GM12878 (cell line): ENCODE measurements around the gene TIMP2. TPM values are rescaled to one million over a fixed set of nuclear protein-coding genes. Genes with fewer than 3 reads are reported as not detected.
A peak's percentile ranks its signal among the peaks of the same experiment; 100 is the strongest.

Source experiments
- ATAC-seq: fragments of 200-7000 bp; cut with Tn5 transposase; 3 replicates; pipeline ENCODE4 v1.9.1; 2020; ENCODE audit warnings: mild to moderate bottlenecking, moderate library complexity
- BruUV-seq: library from RNA; stranded (reverse); fragments of 400-500 nt; replicated peaks from 2 replicates; lab custom pipeline; 2021; lab: Mats Ljungman, UMichigan
- CTCF ChIA-PET: fragments of 300-600 bp; sonication (Branson Sonifier 250); formaldehyde crosslinking; extraction: SDS; loops from one replicate; lab custom pipeline; 2021; ENCODE audit warnings: inconsistent platforms; lab: Yijun Ruan, JAX
- POLR2A ChIA-PET: fragments of 350-600 bp; formaldehyde crosslinking; extraction: SDS; loops from one replicate; lab custom pipeline; 2021; ENCODE audit warnings: inconsistent platforms; lab: Charles Lee
- RAD21 ChIA-PET: fragments of 300-600 bp; sonication (Branson Sonifier 250); formaldehyde crosslinking; loops from one replicate; lab custom pipeline; 2023; ENCODE audit warnings: antibody characterized with exemption; ENCODE audit not compliant: unreplicated experiment; lab: Charles Lee
- SMC1A ChIA-PET: fragments of 300-600 bp; sonication (Branson Sonifier 250); formaldehyde crosslinking; loops from one replicate; lab custom pipeline; 2023; ENCODE audit not compliant: unreplicated experiment, uncharacterized antibody; lab: Charles Lee
- DNase-seq: peaks from one replicate; pipeline ENCODE4 v3.0.0-alpha.2; 2011; ENCODE audit warnings: low read depth, low spot score
- FAIRE-seq: peaks from 3 replicates; lab custom pipeline; 2011; peaks lifted over from hg19 to GRCh38; lab: Jason Lieb, UNC
- H2AFZ ChIP-seq: 2 replicates; pipeline ENCODE4 v1.6.0; 2011; ENCODE audit warnings: low read depth, low read length, control low read depth; ENCODE audit not compliant: control insufficient read depth
- H3K27ac ChIP-seq: 2 replicates; pipeline ENCODE4 v1.5.1; 2011; ENCODE audit warnings: control low read depth; ENCODE audit not compliant: control insufficient read depth, insufficient read depth
- H3K27me3 ChIP-seq, 2 experiments: replicated peaks in 1 of 2; 2 replicates each; pipeline versions ENCODE4 v1.6.0 to v1.6.1; 2011; ENCODE audit warnings: low read length in 1 of 2; ENCODE audit not compliant: control insufficient read depth in 2 of 2, insufficient read depth in 2 of 2
- H3K36me3 ChIP-seq, 2 experiments: 2 replicates each; pipeline ENCODE4 v1.5.1; 2011; ENCODE audit warnings: low read length in 1 of 2; ENCODE audit not compliant: control insufficient read depth in 2 of 2, insufficient read depth in 2 of 2
- H3K4me1 ChIP-seq: 2 replicates; pipeline ENCODE4 v1.6.1; 2011; ENCODE audit warnings: mild to moderate bottlenecking, low read length, moderate library complexity, mixed read lengths; ENCODE audit not compliant: control insufficient read depth, insufficient read depth
- H3K4me2 ChIP-seq: 2 replicates; pipeline ENCODE4 v1.6.0; 2011; ENCODE audit warnings: control low read depth; ENCODE audit not compliant: control insufficient read depth, insufficient read depth
- H3K4me3 ChIP-seq: fragments of 200-600 bp; sonication (generic); 2 replicates; pipeline ENCODE4 v1.5.1; 2016
- H3K79me2 ChIP-seq: 2 replicates; pipeline ENCODE4 v1.6.0; 2011; ENCODE audit warnings: low read length; ENCODE audit not compliant: control insufficient read depth, insufficient read depth
- H3K9ac ChIP-seq: 2 replicates; pipeline ENCODE4 v1.8.0; 2011; ENCODE audit warnings: low read length, control low read depth, mixed read lengths; ENCODE audit not compliant: control insufficient read depth, insufficient read depth
- H3K9me3 ChIP-seq: replicated peaks from 3 replicates; pipeline ENCODE4 v1.5.1; 2011; ENCODE audit warnings: mild to moderate bottlenecking, low read length; ENCODE audit not compliant: control insufficient read depth, insufficient read depth
- H4K20me1 ChIP-seq: 2 replicates; pipeline ENCODE4 v1.6.0; 2011; ENCODE audit not compliant: control insufficient read depth, insufficient read depth
- CEBPB ChIP-seq, 2 experiments: fragments of 150-350 bp in 1 of 2; IDR thresholded peaks; 2 replicates each; pipeline ENCODE4 v1.6.1; 2012 to 2014; ENCODE audit warnings: low read depth in 2 of 2, low read length in 2 of 2, borderline replicate concordance in 1 of 2, inconsistent platforms in 1 of 2
- ESRRA ChIP-seq: IDR thresholded peaks from 2 replicates; pipeline ENCODE4 v1.6.1; 2012; ENCODE audit warnings: mild to moderate bottlenecking, low read length, improper control_type of control experiment
- HDGF ChIP-seq: fragments of 450-650 bp; IDR thresholded peaks from 2 replicates; pipeline ENCODE4 v1.6.1; 2016; ENCODE audit warnings: antibody characterized with exemption
- NRF1 ChIP-seq: conservative IDR thresholded peaks from 2 replicates; pipeline ENCODE4 v1.6.1; 2011; ENCODE audit warnings: mild to moderate bottlenecking, low read depth, low read length, improper control_type of control experiment
- SPI1 ChIP-seq: IDR thresholded peaks from 2 replicates; pipeline ENCODE4 v1.6.1; 2011; ENCODE audit warnings: low read depth, mild to moderate bottlenecking, low read length, moderate library complexity, borderline replicate concordance; ENCODE audit not compliant: insufficient read depth
- TCF3 ChIP-seq: IDR thresholded peaks from 2 replicates; pipeline ENCODE4 v1.6.1; 2012; ENCODE audit warnings: low read depth, mild to moderate bottlenecking, low read length, borderline replicate concordance; ENCODE audit not compliant: insufficient read depth
- WGBS: methylation state at CpG from one replicate; pipeline ENCODE4 v1.1.6; 2016; ENCODE audit warnings: low lambda C conversion rate; ENCODE audit not compliant: insufficient replicate concordance, insufficient coverage; ENCODE audit errors: missing lambda C conversion rate; 5-methylcytosine and 5-hydroxymethylcytosine counted together
- in situ Hi-C: fragments of 300-500 bp; cut with MboI; formaldehyde crosslinking; loops from 9 replicates; pipeline ENCODE4 v1.14.3; 2018; ENCODE audit warnings: mixed read lengths
- intact Hi-C: fragments of 100-400 bp; cut with micrococcal nuclease; formaldehyde crosslinking; loops from one replicate; pipeline ENCODE4 v1.14.2; 2022; ENCODE audit not compliant: unreplicated experiment
- polyA plus RNA-seq, 11 experiments: library from polyadenylated mRNA; depleted of rRNA in 4 of 11; unstranded in 6 of 11; stranded (reverse) in 5 of 11; fragments of >200 nt; fragmentation: Nextera tagmentation in 4 of 11; fragmentation: Illumina TruSeq in 1 of 11; extraction: Ambion mirVana in 4 of 11; extraction: Trizol in 1 of 11; gene quantifications; 1 replicate in 1 of 11; 2 replicates in 10 of 11; pipeline versions ENCODE4 v1.2.1 to v1.2.3, GENCODE V29; 2011 to 2016; ENCODE audit warnings: inconsistent platforms in 2 of 11, missing spikeins in 2 of 11, low read depth in 1 of 11
- total RNA-seq, 4 experiments: library from RNA; depleted of rRNA in 3 of 4; stranded (reverse); fragments of >200 nt in 3 of 4; fragmentation: Illumina TruSeq in 1 of 4; extraction: Trizol in 1 of 4; gene quantifications; 2 replicates each; pipeline versions ENCODE4 v1.2.1 to v1.2.3, GENCODE V29; 2013 to 2021
- TF ChIP-seq, protein P1 (sequence below), 3 experiments: IDR thresholded peaks in 2 of 3; conservative IDR thresholded peaks in 1 of 3; 2 replicates each; pipeline ENCODE4 v1.5.1; 2011; ENCODE audit warnings: low read depth in 3 of 3, low read length in 3 of 3, mild to moderate bottlenecking in 3 of 3, control low read depth in 2 of 3, moderate library complexity in 2 of 3, inconsistent platforms in 1 of 3, mixed read lengths in 1 of 3; ENCODE audit not compliant: control insufficient read depth in 2 of 3, insufficient read depth in 1 of 3; ENCODE audit errors: extremely low read depth in 1 of 3
- TF ChIP-seq, protein P2 (sequence below): IDR thresholded peaks from 2 replicates; pipeline ENCODE4 v1.6.1; 2011; ENCODE audit warnings: mild to moderate bottlenecking, low read depth, low read length, moderate library complexity; ENCODE audit not compliant: insufficient replicate concordance
- TF ChIP-seq, protein P3 (sequence below): IDR thresholded peaks from 2 replicates; pipeline ENCODE4 v1.6.1; 2011; ENCODE audit warnings: borderline replicate concordance, low read depth, mild to moderate bottlenecking, moderate library complexity, low read length; ENCODE audit not compliant: insufficient read depth, poor library complexity, severe bottlenecking

The TIMP2 gene
- total and polyA plus RNA-seq, 10 of the 15 experiments (the other 5 are each of a cell fraction or from before 2014, with no cell fraction given): 0.03 to 0.41 (median 0.04) TPM; not detected in 7

DNA sequence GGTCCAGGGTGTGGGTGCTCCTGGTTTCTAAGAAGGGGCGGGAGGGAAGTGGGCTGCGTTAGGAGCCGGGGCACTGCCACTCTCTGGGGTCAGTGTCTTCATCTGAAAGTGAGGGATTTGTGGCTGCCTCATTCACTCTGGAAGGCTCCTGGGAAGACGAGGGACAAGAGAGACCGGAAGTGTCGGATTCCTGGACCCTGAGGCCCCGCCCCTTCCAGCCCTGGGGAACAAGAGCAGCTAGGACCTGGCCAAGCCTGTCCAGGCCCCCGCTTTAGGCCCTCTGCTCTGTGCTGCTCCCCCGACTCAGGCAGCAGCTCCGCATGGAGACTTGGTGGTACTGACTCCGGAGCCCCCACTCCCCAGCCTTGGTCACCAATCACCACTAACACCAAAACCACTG lies 48.0 kb upstream of the TIMP2 start (continued):
- TF ChIP-seq, protein P1, sequence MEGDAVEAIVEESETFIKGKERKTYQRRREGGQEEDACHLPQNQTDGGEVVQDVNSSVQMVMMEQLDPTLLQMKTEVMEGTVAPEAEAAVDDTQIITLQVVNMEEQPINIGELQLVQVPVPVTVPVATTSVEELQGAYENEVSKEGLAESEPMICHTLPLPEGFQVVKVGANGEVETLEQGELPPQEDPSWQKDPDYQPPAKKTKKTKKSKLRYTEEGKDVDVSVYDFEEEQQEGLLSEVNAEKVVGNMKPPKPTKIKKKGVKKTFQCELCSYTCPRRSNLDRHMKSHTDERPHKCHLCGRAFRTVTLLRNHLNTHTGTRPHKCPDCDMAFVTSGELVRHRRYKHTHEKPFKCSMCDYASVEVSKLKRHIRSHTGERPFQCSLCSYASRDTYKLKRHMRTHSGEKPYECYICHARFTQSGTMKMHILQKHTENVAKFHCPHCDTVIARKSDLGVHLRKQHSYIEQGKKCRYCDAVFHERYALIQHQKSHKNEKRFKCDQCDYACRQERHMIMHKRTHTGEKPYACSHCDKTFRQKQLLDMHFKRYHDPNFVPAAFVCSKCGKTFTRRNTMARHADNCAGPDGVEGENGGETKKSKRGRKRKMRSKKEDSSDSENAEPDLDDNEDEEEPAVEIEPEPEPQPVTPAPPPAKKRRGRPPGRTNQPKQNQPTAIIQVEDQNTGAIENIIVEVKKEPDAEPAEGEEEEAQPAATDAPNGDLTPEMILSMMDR (IDR thresholded peaks at IDR 0.05 in 2 of 3, conservative IDR thresholded peaks at IDR 0.05 in 1 of 3; ENCODE audit: control insufficient read depth in 2 of 3, extremely low read depth in 1 of 3, insufficient read depth in 1 of 3, low read depth in 3 of 3, low read length in 3 of 3): no peak
- TF ChIP-seq CEBPB (IDR thresholded peaks at IDR 0.05; ENCODE audit: borderline replicate concordance in 1 of 2, low read depth in 2 of 2, low read length in 2 of 2) (no peak), HDGF (no peak), SPI1 (no peak), ESRRA (no peak)

DNA sequence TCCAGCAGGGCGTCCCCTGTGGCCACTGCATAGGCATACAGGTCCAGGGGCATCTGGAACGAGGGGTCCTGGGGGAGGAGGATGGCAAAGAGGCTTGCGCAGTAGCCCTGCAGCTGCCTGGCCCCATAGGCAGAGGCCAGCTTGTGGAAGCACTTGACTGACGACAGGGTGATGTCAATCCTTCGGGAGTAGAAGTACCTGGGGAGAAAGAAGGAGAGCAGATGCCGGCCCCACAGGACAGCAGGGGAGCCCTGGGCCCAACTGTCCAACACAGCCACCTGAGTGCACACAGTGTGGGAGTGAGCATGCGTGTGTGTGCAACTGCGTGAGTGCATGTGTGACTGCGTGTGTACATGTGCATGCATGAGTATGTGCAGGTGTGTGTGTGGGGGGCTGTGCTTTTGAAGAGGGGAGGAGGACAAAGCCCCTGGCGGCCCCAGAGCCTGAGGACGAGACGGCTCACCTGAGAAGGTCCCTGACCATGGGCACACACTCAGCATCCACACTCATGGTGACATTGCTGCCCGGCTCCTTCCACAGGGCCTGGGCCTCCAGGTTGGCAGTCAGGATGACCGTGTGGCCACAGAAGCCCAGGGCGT lies 47.4 kb upstream of the TIMP2 start:
- ChIA-PET SMC1A (interaction anchor here (2.4 kb wide), 1 partner anchor 107 kb away, joined by 17 read pairs; no protein-coding TSS in a partner anchor), CTCF (interaction anchor here (0.6 to 3.7 kb wide), 5 partner anchors 72 to 475 kb away, joined by 4 to 59 read pairs (median 10); no protein-coding TSS in a partner anchor), RAD21 (interaction anchor here (1.0 to 2.0 kb wide), 3 partner anchors 104 to 131 kb away, joined by 3 to 15 read pairs (median 3); no protein-coding TSS in a partner anchor), POLR2A (no interaction called here)
- FAIRE-seq (no peak), ATAC-seq (no peak), DNase-seq (no peak)
- Histone ChIP-seq H3K27me3 (no peaks in the 10 kb centered on the region), H3K9me3 (no peaks in the 10 kb centered on the region), H4K20me1 (no peaks in the 10 kb centered on the region), H3K79me2 (no peaks in the 10 kb centered on the region), H3K4me3 (no peak overlapping the region), H3K9ac (no peak overlapping the region), H3K27ac (no peak overlapping the region), H3K4me1 (no peaks in the 10 kb centered on the region), H3K4me2 (no peak overlapping the region), H2AFZ (no peak overlapping the region), H3K36me3 (no peaks in the 10 kb centered on the region)
- intact Hi-C loops (no loop called here), in situ Hi-C loops (no loop called here)
- TF ChIP-seq, protein P2, sequence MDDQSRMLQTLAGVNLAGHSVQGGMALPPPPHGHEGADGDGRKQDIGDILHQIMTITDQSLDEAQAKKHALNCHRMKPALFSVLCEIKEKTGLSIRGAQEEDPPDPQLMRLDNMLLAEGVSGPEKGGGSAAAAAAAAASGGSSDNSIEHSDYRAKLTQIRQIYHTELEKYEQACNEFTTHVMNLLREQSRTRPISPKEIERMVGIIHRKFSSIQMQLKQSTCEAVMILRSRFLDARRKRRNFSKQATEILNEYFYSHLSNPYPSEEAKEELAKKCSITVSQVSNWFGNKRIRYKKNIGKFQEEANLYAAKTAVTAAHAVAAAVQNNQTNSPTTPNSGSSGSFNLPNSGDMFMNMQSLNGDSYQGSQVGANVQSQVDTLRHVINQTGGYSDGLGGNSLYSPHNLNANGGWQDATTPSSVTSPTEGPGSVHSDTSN: peak; percentile 32
- TF ChIP-seq NRF1 (no peak), TCF3 (0 out of 2 replicates have a peak, but pooled peaks have one; percentile 57)
- TF ChIP-seq, protein P3, sequence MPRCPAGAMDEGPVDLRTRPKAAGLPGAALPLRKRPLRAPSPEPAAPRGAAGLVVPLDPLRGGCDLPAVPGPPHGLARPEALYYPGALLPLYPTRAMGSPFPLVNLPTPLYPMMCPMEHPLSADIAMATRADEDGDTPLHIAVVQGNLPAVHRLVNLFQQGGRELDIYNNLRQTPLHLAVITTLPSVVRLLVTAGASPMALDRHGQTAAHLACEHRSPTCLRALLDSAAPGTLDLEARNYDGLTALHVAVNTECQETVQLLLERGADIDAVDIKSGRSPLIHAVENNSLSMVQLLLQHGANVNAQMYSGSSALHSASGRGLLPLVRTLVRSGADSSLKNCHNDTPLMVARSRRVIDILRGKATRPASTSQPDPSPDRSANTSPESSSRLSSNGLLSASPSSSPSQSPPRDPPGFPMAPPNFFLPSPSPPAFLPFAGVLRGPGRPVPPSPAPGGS: peak; percentile 92
- TF ChIP-seq, protein P1 (IDR thresholded peaks at IDR 0.05 in 2 of 3, conservative IDR thresholded peaks at IDR 0.05 in 1 of 3; ENCODE audit: control insufficient read depth in 2 of 3, extremely low read depth in 1 of 3, insufficient read depth in 1 of 3, low read depth in 3 of 3, low read length in 3 of 3): no peak
- no TSS peak for BruUV-seq
- WGBS: 48% methylated on average over 12 of the region's 15 CpGs
